SK-N-MC (cell line): ENCODE results near the gene CHRNA9.
A peak's percentile ranks its signal among the peaks of the same experiment; 100 is the strongest.

Source experiments
- EZH2 ChIP-seq: fragments of 200-600 bp; sonication (generic); IDR thresholded peaks from one replicate; pipeline ENCODE4 v1.6.1; 2017; ENCODE audit warnings: antibody characterized with exemption
- POLR2AphosphoS5 ChIP-seq: IDR thresholded peaks from 2 replicates; pipeline ENCODE4 v1.6.1; 2012; ENCODE audit warnings: mild to moderate bottlenecking, low read depth, low read length, borderline replicate concordance

GRCh38 chr4:40316782-40317635, 18.1 kb upstream of the CHRNA9 start:
- TF ChIP-seq POLR2AphosphoS5, result peak; percentile 48; the same call in 1 of the 2 replicates
- TF ChIP-seq EZH2, result no peak
